HG02981 (cell line): ENCODE data around the gene MYL10.
"Not testable (repeated sequence)": the region's sequence is repeated elsewhere in the genome, so short reads cannot be mapped to it uniquely, and the experiment has no call there.

Source experiments
- ATAC-seq: cut with Tn5 transposase; IDR thresholded peaks from one replicate; pipeline ENCODE4 v1.9.1; 2021; ENCODE audit warnings: mild to moderate bottlenecking, moderate library complexity; ENCODE audit not compliant: unreplicated experiment

Gene MYL10

GRCh38 chr7:101620991-101621390 lies 8.1 kb downstream of the MYL10 start:
- ATAC-seq = no peak

- no peak for ATAC-seq
These were observed 8.7 kb downstream of the MYL10 start for GRCh38 chr7:101620395-101620794.

DNA sequence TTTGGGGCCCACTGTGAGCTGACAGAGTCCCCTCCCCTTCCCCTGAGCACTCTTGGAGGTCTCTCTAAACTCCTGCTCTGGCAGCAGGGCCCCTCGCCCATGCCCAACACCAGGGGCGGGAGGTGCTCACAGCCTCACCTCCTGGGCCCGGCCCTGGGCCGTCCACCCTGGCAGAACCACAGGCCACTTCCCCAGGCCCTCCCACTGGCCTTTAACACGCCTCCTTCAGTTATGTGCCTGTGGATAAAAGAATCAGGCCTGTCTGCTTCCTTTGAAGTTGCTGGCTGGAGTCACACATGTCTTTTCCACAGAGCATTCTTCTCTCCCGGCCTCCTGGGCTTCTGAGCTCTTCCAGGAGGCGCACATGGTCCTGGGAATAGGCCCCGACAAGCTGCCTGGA lies 10.2 kb downstream of the MYL10 start:
- no peak for ATAC-seq

- no peak for ATAC-seq
These were observed 10.8 kb downstream of the MYL10 start for GRCh38 chr7:101618207-101618839.

GRCh38 chr7:101617451-101618206 lies 11.5 kb downstream of the MYL10 start:
- ATAC-seq = no peak

- no peak for ATAC-seq
These were observed 13.7 kb downstream of the MYL10 start for GRCh38 chr7:101615446-101615845.

GRCh38 chr7:101614939-101615302 lies 14.2 kb downstream of the MYL10 start:
- ATAC-seq = no peak

DNA sequence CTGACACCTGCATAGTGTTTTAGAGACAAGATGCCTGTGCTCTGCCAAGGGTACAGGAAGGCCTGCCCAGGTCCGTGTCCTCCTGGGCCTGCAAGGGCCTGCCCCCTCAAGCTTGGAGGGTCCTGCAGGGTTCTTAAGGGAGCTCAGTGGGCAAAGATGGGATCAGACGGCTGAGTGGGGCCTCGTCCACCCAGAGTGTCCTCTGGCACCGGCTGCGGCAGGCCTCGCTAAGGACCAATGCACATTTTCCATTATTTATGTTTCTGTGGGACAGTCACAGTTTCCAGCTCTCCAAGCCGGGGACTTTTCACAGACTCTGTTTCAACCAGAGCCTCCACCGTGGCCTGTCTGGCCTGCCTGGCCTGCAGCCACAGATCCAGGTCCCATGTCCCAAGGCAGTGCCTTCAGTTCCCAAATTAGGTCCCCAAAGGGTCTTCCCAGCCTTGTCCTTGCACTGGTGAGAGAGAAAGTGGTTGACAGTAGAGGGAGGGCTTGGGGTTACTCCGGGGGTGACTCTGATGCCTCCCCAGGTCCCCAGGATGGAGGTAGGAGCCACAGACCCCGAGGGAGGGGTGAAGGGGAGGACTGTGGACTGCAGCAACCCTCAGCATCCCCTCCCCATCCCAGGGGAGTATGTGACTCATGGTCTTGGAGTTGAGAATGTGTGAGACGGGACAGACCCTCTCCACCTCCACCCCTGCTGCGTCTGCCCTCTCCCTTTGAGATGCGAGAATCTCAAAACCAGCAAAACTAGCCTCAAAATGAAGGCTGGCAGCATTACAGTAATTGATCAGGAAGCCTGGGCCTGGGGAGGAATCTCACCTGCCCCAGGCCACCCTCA lies 14.8 kb downstream of the MYL10 start:
- ATAC-seq = no peak

DNA sequence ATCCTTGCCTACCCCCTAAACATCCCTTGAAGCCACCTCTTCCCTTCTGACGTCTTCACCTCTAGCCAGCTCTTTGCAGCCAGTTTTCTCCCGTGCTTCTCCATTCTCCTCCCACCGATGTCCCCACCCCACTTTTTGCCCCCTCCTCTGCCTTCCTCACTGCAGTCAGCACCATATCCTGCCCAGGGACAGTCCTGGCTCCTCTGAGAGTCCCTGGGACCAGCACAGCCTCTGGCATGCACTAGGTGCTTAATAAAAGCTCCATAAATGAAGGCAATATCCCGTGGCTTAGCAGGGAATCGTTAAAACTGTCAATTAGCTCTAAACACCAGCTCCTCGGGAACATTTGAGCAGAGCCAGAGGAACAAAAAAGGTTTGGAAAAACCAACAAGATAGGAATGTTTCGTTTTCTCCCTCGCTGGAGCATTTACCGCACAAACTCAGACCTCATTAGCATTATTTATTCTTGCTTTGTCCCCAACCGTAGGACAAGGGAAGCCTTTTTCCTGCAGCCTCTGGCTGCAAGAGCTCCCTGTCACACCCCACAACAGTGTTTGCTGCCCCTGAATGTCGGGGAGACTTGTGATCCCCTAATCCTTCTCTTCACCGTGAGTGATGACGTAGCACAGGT lies 16.1 kb downstream of the MYL10 start:
- ATAC-seq = no peak

- ATAC-seq = no peak
These were observed 20.1 kb downstream of the MYL10 start for GRCh38 chr7:101608772-101609713.

- no peak for ATAC-seq
These were observed 22.6 kb downstream of the MYL10 start for GRCh38 chr7:101606498-101606923.

DNA sequence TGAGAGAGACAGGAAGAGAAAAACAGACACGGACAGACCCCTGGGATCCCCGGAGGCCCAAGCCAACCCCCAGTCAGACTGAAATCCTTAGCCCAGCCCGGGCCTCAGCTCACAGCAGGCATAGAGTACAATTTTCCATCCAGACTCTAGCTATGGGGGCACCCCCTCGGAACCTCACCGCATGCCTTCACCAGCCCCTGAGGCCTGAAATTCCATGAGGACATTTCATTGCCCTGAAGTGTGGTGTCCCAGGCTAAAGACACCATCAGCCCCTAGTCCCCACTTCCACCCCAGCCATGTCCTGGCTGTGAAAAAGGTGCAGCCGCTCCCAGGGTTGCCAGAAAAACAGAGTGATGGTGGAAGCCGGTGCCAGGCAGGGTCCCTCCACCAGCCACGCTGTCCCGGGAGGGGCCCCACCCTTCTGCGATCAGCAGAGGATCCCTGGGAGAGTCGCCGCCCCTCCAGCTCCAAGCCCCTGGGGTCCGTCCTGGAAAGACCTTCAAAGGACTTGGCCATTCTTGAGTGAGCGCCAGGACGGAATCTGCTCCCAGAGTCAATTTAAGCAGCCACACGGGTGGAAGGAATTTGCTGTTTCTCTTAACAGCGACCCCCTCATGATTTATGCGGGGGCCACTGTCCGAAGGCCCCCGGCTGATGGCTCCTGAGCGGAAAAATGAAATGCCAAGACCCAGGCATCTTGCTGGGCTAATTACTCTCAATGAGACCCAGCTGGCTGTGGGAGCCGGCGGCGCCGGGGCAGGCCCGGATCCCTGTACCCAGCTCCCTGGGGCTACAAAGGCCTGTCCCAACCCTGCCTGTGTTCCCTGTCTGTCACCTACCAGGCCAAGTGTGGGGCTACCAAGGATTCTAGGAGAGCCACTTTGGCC lies 23.2 kb downstream of the MYL10 start:
- no peak for ATAC-seq

GRCh38 chr7:101604934-101605332 lies 24.2 kb downstream of the MYL10 start:
- not testable (repeated sequence) for ATAC-seq

- no peak for ATAC-seq
These were observed 24.7 kb downstream of the MYL10 start for GRCh38 chr7:101604331-101604933.

DNA sequence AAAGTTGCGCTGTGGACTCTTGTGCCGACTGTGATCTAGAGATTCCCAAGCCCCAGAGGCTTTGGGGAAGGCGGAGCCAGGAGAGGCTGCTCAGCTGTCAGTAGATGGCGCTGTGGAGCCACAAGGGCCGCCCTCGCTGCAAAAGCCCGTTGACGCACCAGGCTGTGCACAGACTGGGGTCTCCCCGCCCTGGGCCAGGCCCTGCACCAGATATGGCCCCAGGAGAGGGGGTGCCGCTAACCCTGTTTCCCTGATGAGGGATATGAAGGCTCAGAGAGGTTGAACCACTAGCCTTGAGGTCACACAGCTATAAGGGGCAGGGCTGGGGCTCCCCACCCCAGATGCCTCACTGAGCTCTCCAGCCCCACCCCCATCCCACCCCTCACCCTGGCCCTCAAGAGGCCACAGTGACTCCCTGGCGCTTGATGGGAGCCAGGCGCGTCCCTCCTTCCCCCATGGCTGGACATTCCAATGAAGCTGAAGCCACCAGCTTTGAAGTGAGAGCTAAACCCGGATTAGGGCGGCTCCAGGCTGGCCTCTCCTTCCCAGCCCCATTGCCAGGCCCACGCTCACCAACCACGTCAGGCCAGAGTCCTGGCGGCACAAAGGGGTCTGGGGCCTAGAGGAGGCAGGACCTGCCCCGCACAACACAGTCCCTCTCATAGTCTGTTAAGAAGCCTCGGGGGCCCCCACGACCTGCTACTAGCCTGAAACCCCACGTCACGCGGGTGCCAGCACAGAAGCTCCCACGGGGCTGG lies 26.4 kb downstream of the MYL10 start:
- no peak for ATAC-seq

GRCh38 chr7:101602082-101602481 lies 27.0 kb downstream of the MYL10 start:
- ATAC-seq = no peak

GRCh38 chr7:101599787-101600186 lies 29.3 kb downstream of the MYL10 start:
- no peak for ATAC-seq
